GM18502 (cell line): ENCODE results near the gene HSPA6.
"Not testable (repeated sequence)": the region's sequence is repeated elsewhere in the genome, so short reads cannot be mapped to it uniquely, and the experiment has no call there.

Experiments used
- ATAC-seq: cut with Tn5 transposase; IDR thresholded peaks from one replicate; pipeline ENCODE4 v1.9.1; 2021; ENCODE audit warnings: mild to moderate bottlenecking; ENCODE audit not compliant: unreplicated experiment, poor library complexity

The HSPA6 gene

DNA sequence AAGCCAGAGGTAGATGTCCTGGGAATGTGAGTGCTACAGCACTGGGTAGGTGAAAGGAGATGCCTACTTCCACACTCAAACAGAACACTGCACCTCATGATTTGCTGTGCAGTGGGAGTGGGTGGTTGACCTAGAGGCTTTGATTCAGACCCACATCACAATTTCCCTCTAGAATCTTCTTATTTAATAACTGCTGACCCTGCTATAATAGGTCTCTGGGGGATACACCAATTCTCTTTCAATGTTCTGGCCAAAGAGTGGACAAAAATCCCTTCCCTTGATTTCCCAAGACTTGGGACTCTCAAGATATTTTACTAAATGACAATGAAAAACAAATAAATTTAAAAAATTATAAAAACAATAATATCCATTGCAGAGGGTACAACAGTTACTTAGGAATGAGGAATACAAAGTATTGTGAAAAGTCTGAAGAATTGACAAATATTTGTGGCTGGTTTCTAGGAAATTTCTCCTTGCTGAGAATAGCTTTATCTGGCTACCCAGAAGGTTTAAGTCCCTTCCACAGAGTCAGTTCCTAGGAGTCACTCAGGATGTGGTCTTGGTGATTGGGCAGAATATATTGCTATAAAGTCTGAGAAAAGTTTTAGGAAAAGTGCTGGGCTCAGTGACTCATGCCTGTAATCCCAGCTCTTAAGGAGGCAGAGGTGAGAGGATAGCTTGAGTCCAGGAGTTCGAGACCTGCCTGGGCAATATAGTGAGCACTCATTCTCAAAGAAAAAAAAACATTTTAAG, 21.5 kb upstream of the HSPA6 start:
- ATAC-seq, result no peak

DNA sequence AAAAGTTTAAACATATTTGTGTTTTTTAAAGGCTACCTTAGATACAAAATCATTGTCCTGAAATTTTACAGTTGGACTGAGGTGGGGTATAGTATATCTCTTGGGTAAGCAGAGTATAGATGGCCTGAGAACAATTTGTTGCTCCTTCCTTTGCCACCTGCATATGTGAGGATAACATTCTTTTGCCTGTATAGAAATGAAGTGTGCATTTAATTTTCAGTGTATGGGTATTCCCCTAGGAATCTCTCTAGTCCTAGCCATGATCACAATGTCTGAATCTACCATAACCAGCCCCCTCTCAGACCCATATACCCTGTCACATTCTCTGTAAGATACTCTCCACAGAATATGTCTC, 21.0 kb upstream of the HSPA6 start:
- no peak for ATAC-seq

DNA sequence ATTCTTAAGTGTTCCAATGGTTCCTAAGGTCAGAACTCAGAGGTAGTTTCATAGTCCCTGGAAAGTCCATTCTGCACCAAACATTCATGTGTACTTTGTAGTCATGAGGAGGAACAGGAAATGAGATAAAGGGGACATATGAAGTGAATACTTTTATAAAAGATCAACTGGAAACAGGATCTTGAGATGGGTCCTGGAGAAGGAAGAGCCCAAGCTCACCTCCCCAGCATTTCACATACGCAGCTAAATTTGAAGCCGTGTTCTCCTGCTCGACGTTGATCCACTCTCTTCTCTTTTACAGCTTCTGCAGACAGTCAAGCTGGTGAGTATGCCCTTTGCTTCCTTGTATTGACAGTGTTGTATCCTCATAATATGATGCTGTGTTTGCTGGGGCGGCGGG, 18.7 kb upstream of the HSPA6 start:
- ATAC-seq, result no peak

DNA sequence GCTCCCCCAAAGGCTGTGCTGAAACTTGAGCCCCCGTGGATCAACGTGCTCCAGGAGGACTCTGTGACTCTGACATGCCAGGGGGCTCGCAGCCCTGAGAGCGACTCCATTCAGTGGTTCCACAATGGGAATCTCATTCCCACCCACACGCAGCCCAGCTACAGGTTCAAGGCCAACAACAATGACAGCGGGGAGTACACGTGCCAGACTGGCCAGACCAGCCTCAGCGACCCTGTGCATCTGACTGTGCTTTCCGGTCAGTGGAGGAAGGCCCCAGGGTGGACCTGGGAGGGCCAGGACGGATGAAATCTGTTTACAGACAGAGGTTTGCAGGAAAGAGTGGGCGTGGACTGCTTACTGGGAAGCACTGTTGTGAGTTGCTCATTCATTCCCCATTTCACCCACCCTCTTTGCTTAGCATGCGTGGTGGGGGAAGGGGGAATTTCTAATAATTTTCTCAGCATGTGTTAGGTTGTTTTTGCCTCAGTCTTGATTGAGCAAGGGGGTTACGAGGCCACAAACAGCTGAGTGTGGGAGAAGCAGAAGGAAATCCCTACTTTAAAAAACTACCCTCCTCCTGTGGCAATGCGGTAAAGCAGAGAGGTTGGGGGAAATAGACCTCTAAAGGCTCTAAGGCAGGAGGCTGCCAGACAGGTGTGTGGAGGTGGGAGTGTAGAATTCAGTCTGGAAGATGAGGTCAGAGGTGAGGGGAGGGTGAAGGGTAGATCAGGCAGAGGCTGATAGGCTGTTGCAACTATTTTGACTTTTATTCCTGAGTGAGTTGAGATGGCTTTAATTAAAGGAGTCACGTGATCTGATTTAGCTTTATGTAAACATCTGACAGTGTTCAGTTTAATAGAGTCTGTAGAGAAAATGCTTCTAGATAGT, 17.8 kb upstream of the HSPA6 start:
- no peak for ATAC-seq

DNA sequence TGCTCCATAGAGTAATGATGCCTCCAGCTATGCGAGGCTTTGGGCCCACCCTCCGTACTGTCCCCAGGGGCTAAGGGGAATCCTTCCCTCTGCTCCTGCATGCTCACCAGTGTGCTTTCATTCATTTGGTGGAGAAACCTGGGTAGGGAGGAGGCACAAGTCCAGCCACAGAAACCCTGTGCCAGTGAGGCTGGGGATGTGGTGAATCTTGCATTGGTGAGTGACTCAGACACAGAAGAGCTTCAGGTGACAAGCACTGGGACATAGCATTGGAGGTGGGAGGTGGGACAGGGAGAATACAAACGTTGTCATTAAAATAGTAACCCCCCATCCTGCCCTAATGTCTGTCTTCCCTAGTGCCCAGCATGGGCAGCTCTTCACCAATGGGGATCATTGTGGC, 13.9 kb upstream of the HSPA6 start:
- ATAC-seq, result no peak

DNA sequence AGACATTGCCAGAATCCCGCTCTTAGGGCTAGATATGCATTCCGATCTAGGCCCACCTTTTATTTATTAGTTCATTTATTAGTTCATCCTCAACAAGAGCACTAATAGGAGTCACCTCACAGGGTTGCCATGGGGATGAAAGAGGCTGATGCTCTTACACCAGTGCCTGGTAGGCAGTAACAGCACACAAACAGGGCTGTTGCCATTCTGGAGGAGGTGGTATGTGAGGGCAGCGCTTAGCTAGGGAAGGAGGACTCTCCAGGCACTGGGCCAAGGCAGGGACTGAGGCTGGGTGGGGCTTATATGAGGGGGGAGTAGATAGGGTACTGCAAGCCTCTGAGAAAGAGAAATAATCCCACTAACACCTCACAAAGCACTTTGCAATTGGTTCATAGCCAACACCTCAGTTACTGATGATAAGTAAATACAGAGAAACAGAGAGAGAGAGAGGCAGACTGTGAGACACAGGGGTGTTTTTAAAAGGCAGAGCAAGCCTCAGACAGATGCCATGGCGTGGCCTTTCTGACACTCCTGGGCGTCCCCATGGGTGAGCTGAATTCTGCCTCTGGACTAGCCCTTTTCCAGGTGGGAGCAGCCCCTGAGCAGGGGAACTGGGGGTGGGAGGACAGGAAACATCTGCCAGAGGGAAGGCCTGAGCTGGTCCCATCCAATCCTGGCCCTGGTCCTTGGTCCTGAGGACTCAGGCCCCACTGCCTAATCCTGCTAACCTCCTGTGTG, 13.2 kb upstream of the HSPA6 start:
- no peak for ATAC-seq

DNA sequence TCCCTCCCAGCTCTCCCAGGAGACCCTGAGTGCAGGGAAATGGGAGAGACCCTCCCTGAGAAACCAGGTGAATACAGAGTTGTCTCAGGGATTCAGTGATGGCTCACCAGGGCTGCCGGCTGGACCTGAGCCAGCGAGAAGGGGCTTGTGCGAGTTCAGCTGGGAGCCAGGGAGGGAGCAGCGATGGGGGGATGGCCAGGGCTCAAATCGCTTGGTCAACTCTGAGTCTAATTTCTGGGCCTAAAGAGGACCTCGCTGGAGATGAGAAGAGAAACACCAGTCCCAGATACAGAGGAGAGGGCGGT, 12.6 kb upstream of the HSPA6 start:
- ATAC-seq, result no peak

DNA sequence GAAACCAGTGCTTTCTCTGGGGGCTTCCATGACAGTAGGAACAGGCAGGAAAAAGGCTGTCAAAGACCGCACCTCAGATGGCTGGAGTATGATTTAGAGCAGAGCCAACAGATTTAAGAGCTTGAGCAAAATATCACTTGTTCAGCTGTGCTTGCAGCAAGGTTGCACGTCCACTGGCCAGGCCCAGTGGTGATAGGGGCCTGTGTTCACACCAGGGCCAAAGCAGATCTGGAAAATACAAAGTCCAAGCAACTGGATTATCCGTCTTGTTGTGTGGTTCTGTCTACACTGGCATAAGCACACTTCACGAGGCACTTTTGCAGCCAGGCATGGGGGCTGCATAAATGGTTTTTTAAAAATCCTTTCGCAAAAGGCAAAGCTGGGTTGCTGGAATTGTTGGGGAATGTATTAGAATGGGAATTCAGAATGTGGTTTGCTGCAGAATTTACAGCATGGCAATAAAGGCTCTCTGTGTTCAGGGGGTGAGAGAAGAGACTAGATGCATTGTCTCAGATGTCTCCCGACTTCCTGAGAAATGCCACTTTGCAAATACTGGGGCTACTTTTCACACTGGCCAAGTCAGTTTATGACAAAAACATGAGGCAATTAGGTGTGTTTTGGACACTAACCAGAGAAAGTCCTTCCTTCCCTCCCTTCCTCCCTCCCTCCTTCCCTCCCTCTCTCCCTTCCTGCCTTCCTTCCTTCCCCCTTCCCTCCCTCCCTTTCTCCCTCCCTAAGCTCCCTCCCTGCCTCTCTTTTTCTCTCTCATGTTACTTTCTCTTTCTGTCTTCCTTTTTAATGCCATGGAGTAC, 11.5 kb upstream of the HSPA6 start:
- not testable (repeated sequence) for ATAC-seq

DNA sequence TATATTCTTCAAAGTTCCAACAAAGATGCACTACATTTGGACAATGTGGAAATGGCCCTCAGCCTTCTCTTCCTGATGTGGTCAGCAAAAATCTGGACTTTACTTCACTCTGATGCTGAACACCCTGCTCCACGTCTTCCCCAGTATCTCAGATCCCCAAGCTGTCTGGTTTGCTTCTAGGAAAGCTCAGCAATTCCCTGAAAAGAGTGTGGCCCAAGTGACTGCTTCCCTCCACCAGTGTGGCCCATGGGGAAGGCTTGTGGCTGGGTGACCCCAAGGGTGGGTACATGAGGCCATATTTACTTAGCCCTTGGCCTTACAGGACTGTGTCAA, 10.9 kb upstream of the HSPA6 start:
- not testable (repeated sequence) for ATAC-seq

DNA sequence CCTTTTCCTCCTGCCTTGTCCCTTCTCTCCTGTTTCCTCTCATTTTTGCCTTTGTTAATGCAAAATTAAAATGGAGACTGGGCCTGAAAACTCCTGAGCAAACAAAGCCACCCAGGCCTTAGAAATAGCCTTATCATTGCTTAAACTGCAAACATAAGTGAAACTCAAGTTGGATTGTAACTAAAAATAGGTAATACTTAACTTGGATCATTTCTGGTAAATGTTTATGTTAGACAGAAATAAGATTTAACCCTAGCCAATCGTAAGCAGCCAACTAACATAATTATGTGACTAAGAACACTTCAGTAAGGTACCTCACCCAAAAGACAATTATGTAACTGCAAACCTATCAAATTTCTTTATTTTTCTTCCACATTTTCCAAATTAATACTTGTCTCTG, 10.4 kb upstream of the HSPA6 start:
- ATAC-seq, result not testable (repeated sequence)

DNA sequence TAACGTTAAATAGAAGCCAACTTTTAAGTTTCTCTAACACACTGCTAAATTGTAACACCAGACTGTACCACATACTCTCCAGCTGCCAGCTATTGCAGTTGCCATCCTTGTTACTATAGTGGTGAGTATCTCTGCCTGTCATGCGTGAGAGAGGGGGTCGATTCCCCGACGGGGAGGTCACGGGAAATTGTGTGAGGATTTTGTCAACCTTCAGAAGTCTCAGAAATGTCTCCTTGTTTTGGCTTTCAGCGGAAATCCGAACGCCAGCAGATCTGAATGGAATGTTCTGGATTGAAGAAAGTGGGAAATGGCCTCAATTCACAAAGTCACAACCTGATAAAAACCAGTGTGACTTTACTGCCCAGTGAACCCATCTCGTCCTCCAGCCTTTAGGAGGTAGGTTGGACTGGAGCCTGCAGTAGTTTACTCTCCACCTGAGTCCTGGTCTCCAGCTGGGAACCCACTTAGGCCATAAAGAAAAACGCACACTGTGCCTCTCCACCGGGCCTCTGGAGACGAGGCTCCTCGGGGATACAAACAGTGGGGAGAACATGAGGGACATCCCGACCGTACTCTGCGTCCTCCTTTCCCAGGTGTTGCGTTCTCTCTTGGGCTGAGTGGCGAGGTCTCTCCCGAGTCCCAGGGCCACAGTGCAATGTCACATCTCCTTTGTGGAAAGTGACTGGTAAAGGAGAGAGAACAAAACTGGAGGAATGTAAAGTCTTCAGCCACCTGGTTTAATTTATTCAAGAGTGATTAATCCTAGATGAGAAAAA, 1.1 kb upstream of the HSPA6 start:
- ATAC-seq, result peak; percentile 5

DNA sequence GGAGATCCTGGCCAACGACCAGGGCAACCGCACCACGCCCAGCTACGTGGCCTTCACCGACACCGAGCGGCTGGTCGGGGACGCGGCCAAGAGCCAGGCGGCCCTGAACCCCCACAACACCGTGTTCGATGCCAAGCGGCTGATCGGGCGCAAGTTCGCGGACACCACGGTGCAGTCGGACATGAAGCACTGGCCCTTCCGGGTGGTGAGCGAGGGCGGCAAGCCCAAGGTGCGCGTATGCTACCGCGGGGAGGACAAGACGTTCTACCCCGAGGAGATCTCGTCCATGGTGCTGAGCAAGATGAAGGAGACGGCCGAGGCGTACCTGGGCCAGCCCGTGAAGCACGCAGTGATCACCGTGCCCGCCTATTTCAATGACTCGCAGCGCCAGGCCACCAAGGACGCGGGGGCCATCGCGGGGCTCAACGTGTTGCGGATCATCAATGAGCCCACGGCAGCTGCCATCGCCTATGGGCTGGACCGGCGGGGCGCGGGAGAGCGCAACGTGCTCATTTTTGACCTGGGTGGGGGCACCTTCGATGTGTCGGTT, 477 bp downstream of the HSPA6 start:
- peak; percentile 18 for ATAC-seq

DNA sequence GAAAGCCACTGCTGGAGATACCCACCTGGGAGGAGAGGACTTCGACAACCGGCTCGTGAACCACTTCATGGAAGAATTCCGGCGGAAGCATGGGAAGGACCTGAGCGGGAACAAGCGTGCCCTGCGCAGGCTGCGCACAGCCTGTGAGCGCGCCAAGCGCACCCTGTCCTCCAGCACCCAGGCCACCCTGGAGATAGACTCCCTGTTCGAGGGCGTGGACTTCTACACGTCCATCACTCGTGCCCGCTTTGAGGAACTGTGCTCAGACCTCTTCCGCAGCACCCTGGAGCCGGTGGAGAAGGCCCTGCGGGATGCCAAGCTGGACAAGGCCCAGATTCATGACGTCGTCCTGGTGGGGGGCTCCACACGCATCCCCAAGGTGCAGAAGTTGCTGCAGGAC, 981 bp downstream of the HSPA6 start:
- ATAC-seq, result not testable (repeated sequence)

DNA sequence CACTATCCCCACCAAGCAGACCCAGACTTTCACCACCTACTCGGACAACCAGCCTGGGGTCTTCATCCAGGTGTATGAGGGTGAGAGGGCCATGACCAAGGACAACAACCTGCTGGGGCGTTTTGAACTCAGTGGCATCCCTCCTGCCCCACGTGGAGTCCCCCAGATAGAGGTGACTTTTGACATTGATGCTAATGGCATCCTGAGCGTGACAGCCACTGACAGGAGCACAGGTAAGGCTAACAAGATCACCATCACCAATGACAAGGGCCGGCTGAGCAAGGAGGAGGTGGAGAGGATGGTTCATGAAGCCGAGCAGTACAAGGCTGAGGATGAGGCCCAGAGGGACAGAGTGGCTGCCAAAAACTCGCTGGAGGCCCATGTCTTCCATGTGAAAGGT, 1.6 kb downstream of the HSPA6 start:
- ATAC-seq, result not testable (repeated sequence)

DNA sequence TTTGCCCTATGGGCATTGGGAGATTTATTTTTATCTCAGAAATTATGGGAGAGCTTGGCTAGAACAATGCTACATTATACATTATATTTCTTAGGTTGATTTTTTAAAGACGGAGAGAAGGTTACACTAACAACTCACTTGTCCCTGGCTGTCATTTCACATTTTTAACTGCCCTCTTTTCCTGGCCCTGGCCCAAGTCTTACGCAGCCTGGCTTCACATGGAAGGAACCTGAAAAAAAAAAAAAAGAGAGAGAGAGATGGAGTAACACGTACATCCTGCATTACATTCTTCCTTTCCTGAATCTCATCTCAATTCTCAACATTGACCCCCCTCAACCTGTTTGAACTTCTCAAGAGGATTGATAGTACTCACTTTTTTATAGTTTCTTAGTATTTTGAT, 4.2 kb downstream of the HSPA6 start:
- ATAC-seq, result not testable (repeated sequence)

DNA sequence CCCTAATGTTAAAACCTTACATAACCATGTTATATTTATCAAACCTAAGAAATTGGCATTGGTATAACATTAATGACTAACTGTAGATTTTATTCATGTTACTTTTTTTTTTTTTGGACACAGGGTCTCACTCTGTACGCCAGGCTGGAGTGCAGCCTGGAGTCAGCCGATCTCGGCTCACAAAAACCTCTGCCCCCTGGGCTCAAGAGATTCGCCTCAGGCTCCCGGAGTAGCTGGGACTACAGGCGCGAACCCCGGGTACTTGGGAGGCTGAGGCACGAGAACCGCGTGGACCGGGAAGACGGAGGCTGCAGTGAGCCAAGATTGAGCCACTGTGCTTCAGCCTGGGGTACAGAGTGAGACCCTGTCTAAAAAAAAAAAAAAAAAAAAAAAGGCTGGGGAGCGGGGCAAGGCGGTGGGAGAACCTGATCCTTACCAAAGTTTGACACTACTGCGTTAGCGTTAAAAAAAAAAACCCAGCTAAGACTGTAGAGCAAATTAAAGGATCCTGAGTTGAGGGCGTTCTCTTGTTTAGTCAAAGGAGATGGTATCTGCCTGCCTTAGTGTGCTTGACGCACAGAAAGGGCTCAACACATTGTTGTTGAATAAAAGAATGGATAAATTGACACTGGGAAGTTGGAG, 5.2 kb downstream of the HSPA6 start:
- ATAC-seq, result not testable (repeated sequence)

DNA sequence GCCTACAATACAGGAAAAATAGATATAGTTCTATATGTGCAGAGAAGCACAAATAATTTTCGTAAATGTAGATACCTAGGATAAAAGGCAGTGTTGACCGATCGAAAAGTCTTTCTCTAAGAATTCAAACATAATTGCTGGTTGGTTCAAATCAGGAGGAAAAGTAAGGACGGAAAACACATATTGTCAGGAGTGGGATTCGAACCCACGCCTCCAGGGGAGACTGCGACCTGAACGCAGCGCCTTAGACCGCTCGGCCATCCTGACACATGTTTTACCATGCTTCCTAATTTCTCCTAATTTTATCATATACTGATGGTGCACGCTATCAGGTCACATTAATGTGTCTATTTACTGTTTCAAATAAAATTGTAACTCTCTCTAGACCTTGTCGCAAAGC, 5.8 kb downstream of the HSPA6 start:
- ATAC-seq, result peak; percentile 45

DNA sequence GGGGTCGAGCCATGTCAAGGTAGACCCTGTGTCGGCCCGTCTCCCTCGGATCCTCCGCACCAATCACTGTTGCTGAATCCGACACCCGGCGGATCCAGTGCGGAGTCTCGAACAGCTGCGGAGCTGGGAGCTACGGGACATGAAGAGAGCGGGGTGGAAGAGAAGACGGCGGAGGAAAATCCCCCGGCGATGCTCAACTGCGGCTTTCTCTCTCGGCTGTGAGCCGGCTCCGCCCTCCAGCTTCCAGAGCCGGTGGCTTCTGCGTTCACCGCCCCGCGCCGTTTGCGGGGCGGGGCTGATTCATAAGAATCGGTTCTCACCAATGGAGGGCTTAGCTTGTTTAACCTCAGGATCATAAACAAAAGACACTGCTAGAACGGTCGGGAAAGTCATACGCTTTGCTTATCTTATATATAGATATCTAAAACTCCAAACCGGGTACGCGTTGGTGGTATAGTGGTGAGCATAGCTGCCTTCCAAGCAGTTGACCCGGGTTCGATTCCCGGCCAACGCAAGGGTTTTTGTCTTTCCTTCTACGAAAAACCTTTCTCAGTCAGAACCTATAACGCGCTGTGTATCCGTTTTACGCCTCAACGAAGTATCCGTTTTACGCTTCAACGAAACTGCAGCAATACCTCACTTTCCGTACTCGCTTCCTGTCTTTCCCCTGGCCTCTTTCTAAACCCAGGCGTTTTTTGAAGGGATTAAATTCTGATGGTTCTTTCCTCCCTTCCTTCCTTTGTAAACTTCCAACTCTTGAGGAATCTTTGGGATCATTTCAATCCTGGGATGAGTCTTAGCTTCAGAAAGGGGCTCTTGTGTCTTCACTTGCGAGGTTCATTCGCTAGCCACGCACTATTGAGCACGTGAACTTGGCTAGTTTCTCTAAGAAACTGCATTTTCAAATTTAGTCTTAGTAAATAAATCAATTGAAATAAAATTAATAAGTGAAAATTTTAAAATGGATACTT, 6.6 kb downstream of the HSPA6 start:
- ATAC-seq, result peak; percentile 73
